ENCODE measurements around the gene HPRT1. TPM values are rescaled to one million over a fixed set of nuclear protein-coding genes. Genes with fewer than 3 reads are reported as not detected.

HPRT1 gene
- total and polyA plus RNA-seq, 2 experiments from 2014 or later, result 6.5 to 14.0 TPM

- no peak overlapping the region for H3K4me3 ChIP-seq
- no peaks in the 10 kb centered on the region for H3K27me3 ChIP-seq
- no peaks in the 10 kb centered on the region for H3K79me2 ChIP-seq
- TF ChIP-seq EZH2 (IDR thresholded peaks at IDR 0.05; ENCODE audit: borderline replicate concordance) (no peak), CTCF (IDR thresholded peaks at IDR 0.05; ENCODE audit: poor library complexity) (no peak), EZH2phosphoT487 (IDR thresholded peaks at IDR 0.05; ENCODE audit: low read depth, severe bottlenecking, unreplicated experiment) (no peak)
- 85% methylated on average over 15 of the region's 15 CpGs for WGBS (ENCODE audit: low lambda C conversion rate, missing lambda C conversion rate)
- no peak overlapping the region for H3K27ac ChIP-seq
- H3K4me2 ChIP-seq, result no peak overlapping the region
- no peaks in the 10 kb centered on the region for H3K9me3 ChIP-seq (ENCODE audit: low read depth)
- H3K9me2 ChIP-seq (replicated peaks; ENCODE audit: insufficient read depth), result no peaks in the 10 kb centered on the region
- no peak overlapping the region for H2AFZ ChIP-seq
- no peaks in the 10 kb centered on the region for H3K36me3 ChIP-seq (replicated peaks; ENCODE audit: insufficient read depth, low read depth)
- no peaks in the 10 kb centered on the region for H4K20me1 ChIP-seq (ENCODE audit: insufficient read depth, poor library complexity, severe bottlenecking)
- no peak for DNase-seq (ENCODE audit: low spot score)
- no peaks in the 10 kb centered on the region for H3K4me1 ChIP-seq (ENCODE audit: insufficient read depth)
Measured at GRCh38 chrX:134525086-134525792, 65.3 kb downstream of the HPRT1 start.

DNA sequence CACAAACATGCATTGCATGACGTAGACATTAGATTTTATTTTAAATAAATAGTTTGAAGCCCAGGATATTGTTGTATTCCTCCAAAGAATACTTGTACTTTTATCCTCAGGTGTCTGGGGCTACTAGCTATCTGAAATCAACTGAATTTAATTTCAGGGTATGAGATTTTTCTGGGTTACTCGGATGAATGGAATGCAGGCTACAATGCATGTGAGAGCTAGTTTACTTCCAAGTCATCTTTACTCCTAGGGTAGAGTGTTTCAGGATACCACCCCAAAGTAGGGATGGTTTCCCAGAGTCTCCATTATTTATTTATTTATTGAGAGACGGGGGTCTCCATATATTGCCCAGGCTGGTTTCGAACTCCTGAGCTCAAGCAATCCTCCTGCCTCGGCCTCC lies 66.4 kb downstream of the HPRT1 start:
- no peaks in the 10 kb centered on the region for H3K27me3 ChIP-seq
- no peaks in the 10 kb centered on the region for H4K20me1 ChIP-seq (ENCODE audit: insufficient read depth, poor library complexity, severe bottlenecking)
- no peak overlapping the region for H3K4me3 ChIP-seq
- no peak overlapping the region for H2AFZ ChIP-seq
- H3K79me2 ChIP-seq, result no peaks in the 10 kb centered on the region
- H3K9me2 ChIP-seq (replicated peaks; ENCODE audit: insufficient read depth), result no peaks in the 10 kb centered on the region
- H3K36me3 ChIP-seq (replicated peaks; ENCODE audit: insufficient read depth, low read depth), result no peaks in the 10 kb centered on the region
- 86% methylated on average over 5 of the region's 5 CpGs for WGBS (ENCODE audit: low lambda C conversion rate, missing lambda C conversion rate)
- no peak overlapping the region for H3K4me2 ChIP-seq
- no peak for DNase-seq (ENCODE audit: low spot score)
- TF ChIP-seq CTCF (IDR thresholded peaks at IDR 0.05; ENCODE audit: poor library complexity) (no peak), EZH2phosphoT487 (IDR thresholded peaks at IDR 0.05; ENCODE audit: low read depth, severe bottlenecking, unreplicated experiment) (no peak), EZH2 (IDR thresholded peaks at IDR 0.05; ENCODE audit: borderline replicate concordance) (no peak)
- H3K4me1 ChIP-seq (ENCODE audit: insufficient read depth), result no peaks in the 10 kb centered on the region
- H3K9me3 ChIP-seq (ENCODE audit: low read depth), result no peaks in the 10 kb centered on the region
- H3K27ac ChIP-seq, result no peak overlapping the region

GRCh38 chrX:134528960-134529359 lies 69.0 kb downstream of the HPRT1 start:
- Histone ChIP-seq H3K36me3 (replicated peaks; ENCODE audit: insufficient read depth, low read depth) (no peaks in the 10 kb centered on the region), H3K4me3 (no peak overlapping the region), H3K27me3 (no peaks in the 10 kb centered on the region), H3K9me3 (ENCODE audit: low read depth) (no peaks in the 10 kb centered on the region), H3K9me2 (replicated peaks; ENCODE audit: insufficient read depth) (no peaks in the 10 kb centered on the region), H3K4me1 (ENCODE audit: insufficient read depth) (no peaks in the 10 kb centered on the region), H3K27ac (no peak overlapping the region), H4K20me1 (ENCODE audit: insufficient read depth, poor library complexity, severe bottlenecking) (no peaks in the 10 kb centered on the region), H3K4me2 (no peak overlapping the region), H2AFZ (no peak overlapping the region), H3K79me2 (no peaks in the 10 kb centered on the region)
- WGBS (ENCODE audit: low lambda C conversion rate, missing lambda C conversion rate), result 46% methylated on average over 3 of the region's 3 CpGs
- DNase-seq (ENCODE audit: low spot score), result no peak
- no peak for TF ChIP-seq EZH2phosphoT487 (IDR thresholded peaks at IDR 0.05; ENCODE audit: low read depth, severe bottlenecking, unreplicated experiment)
- no peak for TF ChIP-seq CTCF (IDR thresholded peaks at IDR 0.05; ENCODE audit: poor library complexity)
- TF ChIP-seq EZH2 (IDR thresholded peaks at IDR 0.05; ENCODE audit: borderline replicate concordance), result no peak
